CD8-positive, alpha-beta memory T cell (primary cell): ENCODE results near the gene DNAJC7. TPM values are rescaled to one million over a fixed set of nuclear protein-coding genes. Genes with fewer than 3 reads are reported as not detected.
"Not testable (repeated sequence)": the region's sequence is repeated elsewhere in the genome, so short reads cannot be mapped to it uniquely, and the experiment has no call there.

Experiments used
- CTCF ChIA-PET: fragments of 350-600 bp; sonication (Branson Sonifier 250); formaldehyde crosslinking; loops from one replicate; lab custom pipeline; 2021; ENCODE audit warnings: antibody characterized with exemption; lab: Charles Lee
- POLR2A ChIA-PET: fragments of 350-600 bp; sonication (Branson Sonifier 250); formaldehyde crosslinking; loops from one replicate; lab custom pipeline; 2021; ENCODE audit warnings: antibody characterized with exemption; lab: Charles Lee
- DNase-seq, 5 donors: peaks; one replicate each; pipeline versions ENCODE4 v3.0.0 to v3.0.0-alpha.2; 2020 to 2022; ENCODE audit warnings: mixed read lengths in 1 of 5
- H3K27ac ChIP-seq: one replicate; pipeline ENCODE4 v1.7.0; 2013; ENCODE audit warnings: low read depth, mild to moderate bottlenecking, low read length, moderate library complexity
- H3K27me3 ChIP-seq: 2 replicates; pipeline ENCODE4 v1.7.0; 2013; ENCODE audit warnings: low read length, mild to moderate bottlenecking; ENCODE audit not compliant: insufficient read depth, poor library complexity, severe bottlenecking
- H3K36me3 ChIP-seq: 2 replicates; pipeline ENCODE4 v1.7.0; 2013; ENCODE audit warnings: mild to moderate bottlenecking, low read length, moderate library complexity; ENCODE audit not compliant: insufficient read depth
- H3K4me1 ChIP-seq: 2 replicates; pipeline ENCODE4 v1.7.0; 2013; ENCODE audit warnings: mild to moderate bottlenecking, low read length, moderate library complexity; ENCODE audit not compliant: insufficient read depth
- H3K4me3 ChIP-seq: 2 replicates; pipeline ENCODE4 v1.7.0; 2013; ENCODE audit warnings: mild to moderate bottlenecking, low read length
- H3K9me3 ChIP-seq: 2 replicates; pipeline ENCODE4 v1.7.0; 2013; ENCODE audit warnings: mild to moderate bottlenecking, low read length
- H3K27ac Mint-ChIP-seq, 8 donors: one replicate each; pipeline ENCODE4 v1.8.0; 2020 to 2021; ENCODE audit warnings: mixed read lengths in 8 of 8, mild to moderate bottlenecking in 6 of 8, inconsistent platforms in 3 of 8, moderate library complexity in 3 of 8
- H3K27me3 Mint-ChIP-seq, 2 donors: one replicate each; pipeline ENCODE4 v1.8.0; 2020 to 2021; ENCODE audit warnings: mixed read lengths in 2 of 2, mild to moderate bottlenecking in 1 of 2, moderate library complexity in 1 of 2
- H3K36me3 Mint-ChIP-seq, 3 donors: one replicate each; pipeline ENCODE4 v1.8.0; 2020 to 2021; ENCODE audit warnings: mixed read lengths in 3 of 3, inconsistent platforms in 1 of 3, mild to moderate bottlenecking in 1 of 3
- H3K4me1 Mint-ChIP-seq, 3 donors: one replicate each; pipeline ENCODE4 v1.8.0; 2020 to 2021; ENCODE audit warnings: mixed read lengths in 3 of 3, inconsistent platforms in 1 of 3, mild to moderate bottlenecking in 1 of 3
- H3K4me3 Mint-ChIP-seq, 7 donors: one replicate each; pipeline ENCODE4 v1.8.0; 2020 to 2021; ENCODE audit warnings: mixed read lengths in 7 of 7, mild to moderate bottlenecking in 6 of 7, moderate library complexity in 4 of 7, inconsistent platforms in 2 of 7
- H3K9me3 Mint-ChIP-seq, 5 donors: one replicate each; pipeline ENCODE4 v1.8.0; 2020 to 2022; ENCODE audit warnings: mixed read lengths in 5 of 5, mild to moderate bottlenecking in 3 of 5, moderate library complexity in 2 of 5, inconsistent platforms in 1 of 5
- polyA plus RNA-seq: library from polyadenylated mRNA; unstranded; fragments of 300-500 nt; fragmentation: Illumina TruSeq; gene quantifications from one replicate; pipeline ENCODE4 v1.2.3, GENCODE V29; 2021
- total RNA-seq, 2 experiments: library from RNA; stranded (reverse); gene quantifications; one replicate each; pipeline ENCODE4 v1.2.3, GENCODE V29; 2021

The DNAJC7 gene
- total and polyA plus RNA-seq, 3 experiments from 2014 or later: 74.6 to 111 (median 111) TPM

GRCh38 chr17:41931715-41932114, 85.5 kb downstream of the DNAJC7 start:
- H3K9me3 Mint-ChIP-seq, H3K27me3 Mint-ChIP-seq, POLR2A ChIA-PET, H3K27ac ChIP-seq, H3K36me3 ChIP-seq, H3K4me3 ChIP-seq, DNase-seq, H3K27me3 ChIP-seq, H3K36me3 Mint-ChIP-seq, H3K9me3 ChIP-seq: not testable (repeated sequence)
- CTCF ChIA-PET: interaction anchor here (1.1 to 1.5 kb wide), 2 partner anchors 9 to 86 kb away, joined by 3 read pairs; partner anchors contain the start of gene DNAJC7
- peak overlapping the region in 1 of 7 donors; percentile 23 for H3K4me3 Mint-ChIP-seq
- peak overlapping the region in 6 of 8 donors; percentile 22 to 98 (median 47) for H3K27ac Mint-ChIP-seq
- peaks cover 19 to 26% (median 24%) of the 10 kb centered on the region in 3 donors for H3K4me1 Mint-ChIP-seq
- H3K4me1 ChIP-seq: peaks cover 20% of the 10 kb centered on the region

DNA sequence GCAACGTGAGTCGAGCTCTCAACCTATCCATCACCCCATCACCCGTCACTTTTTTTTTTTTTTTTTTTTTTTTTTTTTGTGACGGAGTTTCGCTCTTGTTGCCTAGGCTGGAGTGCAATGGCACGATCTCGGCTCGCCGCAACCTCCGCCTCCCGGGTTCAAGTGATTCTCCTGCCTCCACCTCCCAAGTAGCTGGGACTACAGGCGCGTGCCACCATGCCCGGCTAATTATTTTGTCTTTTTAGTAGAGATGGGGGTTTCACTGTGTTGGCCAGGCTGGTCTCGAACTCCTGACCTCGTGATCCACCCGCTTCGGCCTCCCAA, 86.4 kb downstream of the DNAJC7 start:
- H3K9me3 ChIP-seq, H3K27me3 Mint-ChIP-seq, H3K27me3 ChIP-seq, H3K36me3 ChIP-seq, DNase-seq, H3K9me3 Mint-ChIP-seq, H3K36me3 Mint-ChIP-seq: not testable (repeated sequence)
- Histone ChIP-seq H3K4me1 (peaks cover 20% of the 10 kb centered on the region), H3K4me3 (peak overlapping the region; percentile 72), H3K27ac (peak overlapping the region; percentile 90)
- Mint-ChIP-seq H3K27ac (peak overlapping the region; percentile 90 to 100 (median 97)), H3K4me1 (peaks cover 19 to 26% (median 24%) of the 10 kb centered on the region in 3 donors), H3K4me3 (peak overlapping the region; percentile 88 to 97 (median 94))
- CTCF ChIA-PET: interaction anchor here (0.6 to 1.7 kb wide), 12 partner anchors 8 to 182 kb away, joined by 3 to 8 read pairs (median 3); partner anchors contain the start of genes ACLY, CNP, DHX58 and DNAJC7
- POLR2A ChIA-PET: interaction anchor here (0.6 to 1.7 kb wide), 11 partner anchors 12 to 1356 kb away, joined by 3 to 15 read pairs (median 5); partner anchors contain the start of genes ACLY, CNP, DNAJC7 and KLHL11

DNA sequence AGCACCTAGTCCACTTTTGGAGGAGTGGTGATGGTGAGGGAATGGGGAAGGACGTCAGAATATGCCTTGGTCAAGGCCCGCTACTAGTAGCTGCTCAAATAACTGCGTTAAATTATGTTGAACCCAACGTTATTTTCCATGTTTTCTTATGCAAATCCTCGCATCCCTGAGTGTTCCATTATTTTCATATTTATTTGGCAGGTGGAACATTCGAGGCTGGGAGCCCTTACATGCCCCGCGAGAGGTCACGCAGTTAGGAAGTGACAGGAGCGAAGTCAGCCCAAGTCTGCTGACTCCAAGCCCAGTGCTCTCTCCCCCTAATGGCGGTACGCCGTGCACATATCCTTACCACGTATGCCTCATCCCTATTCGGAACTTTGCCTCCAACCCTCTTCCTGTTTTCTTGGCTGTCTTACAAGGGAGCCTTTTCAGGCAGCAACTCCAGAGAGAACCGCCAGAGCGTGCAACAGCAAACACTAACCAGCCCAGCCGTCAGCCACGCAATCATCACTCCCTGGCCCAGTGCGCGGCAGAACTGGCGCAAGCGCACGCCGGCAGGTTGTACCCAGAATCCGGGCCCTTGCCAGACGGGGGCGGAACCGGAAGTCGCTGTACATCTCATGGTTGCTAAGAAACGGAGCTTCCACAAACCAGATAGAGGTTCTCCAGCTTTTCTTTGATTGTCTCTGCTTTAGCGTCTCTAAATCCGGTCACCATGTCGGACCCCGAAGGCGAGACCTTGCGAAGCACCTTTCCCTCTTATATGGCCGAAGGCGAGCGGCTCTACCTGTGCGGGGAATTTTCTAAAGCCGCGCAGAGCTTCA, 87.0 kb downstream of the DNAJC7 start, which contains the start of gene ODAD4:
Gene ODAD4, plus strand, starts transcription at position 609 of the 824 bp plus-strand sequence. Its CDS starts 107 bp downstream, at position 716.
- Mint-ChIP-seq H3K27me3 (peaks cover 4 to 9% of the 10 kb centered on the region in 2 donors), H3K36me3 (peaks cover 0 to 5% (median 0%) of the 10 kb centered on the region in 3 donors), H3K9me3 (no peaks in the 10 kb centered on the region), H3K4me1 (peaks cover 19 to 26% (median 24%) of the 10 kb centered on the region in 3 donors), H3K4me3 (peak within 1 kb of the TSS; percentile 88 to 97 (median 94)), H3K27ac (peak within 1 kb of the TSS; percentile 90 to 100 (median 97))
- CTCF ChIA-PET: interaction anchor here (0.6 to 1.7 kb wide), 14 partner anchors 8 to 183 kb away, joined by 3 to 8 read pairs (median 3); partner anchors contain the start of genes ACLY, CNP, DHX58 and DNAJC7
- POLR2A ChIA-PET: interaction anchor here (0.5 to 1.7 kb wide), 11 partner anchors 12 to 1355 kb away, joined by 3 to 15 read pairs (median 5); partner anchors contain the start of genes ACLY, CNP, DNAJC7 and KLHL11
- H3K27me3 ChIP-seq: no peaks in the 10 kb centered on the region
- H3K4me1 ChIP-seq: peaks cover 20% of the 10 kb centered on the region
- peak within 1 kb of the TSS; percentile 72 for H3K4me3 ChIP-seq
- H3K27ac ChIP-seq: peak within 1 kb of the TSS; percentile 90
- peak; percentile 94 to 97 (median 96) for DNase-seq
- H3K36me3 ChIP-seq: no peaks in the 10 kb centered on the region
- H3K9me3 ChIP-seq: no peaks in the 10 kb centered on the region

DNA sequence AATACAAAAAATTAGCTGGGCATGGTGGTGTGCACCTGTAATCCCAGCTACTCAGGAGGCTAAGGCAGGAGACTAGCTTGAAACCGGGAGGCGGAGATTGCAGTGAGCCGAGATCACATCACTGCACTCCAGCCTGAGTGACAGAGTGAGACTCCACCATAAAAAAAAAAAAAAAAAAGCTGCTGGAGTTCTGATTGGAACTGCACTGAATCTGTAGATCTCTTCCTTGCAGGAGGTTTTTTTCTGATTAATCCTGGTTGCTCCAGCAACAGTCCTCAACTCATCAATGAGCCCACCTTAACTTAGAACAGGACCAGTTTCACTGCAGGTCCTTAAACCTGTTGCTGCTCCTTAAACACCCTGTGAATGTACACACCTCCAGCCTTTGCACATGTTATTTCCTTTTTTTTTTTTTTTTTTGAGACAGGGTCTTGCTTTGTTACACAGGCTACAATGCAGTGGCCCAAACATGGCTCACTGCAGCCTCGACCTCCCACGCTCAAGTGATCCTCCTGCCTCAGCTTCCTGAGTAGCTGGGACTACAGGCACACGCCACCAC, 88.5 kb downstream of the DNAJC7 start:
- no peaks in the 10 kb centered on the region for H3K27me3 ChIP-seq
- H3K27ac ChIP-seq: peak overlapping the region; percentile 90
- Mint-ChIP-seq H3K9me3 (no peaks in the 10 kb centered on the region), H3K4me3 (peak overlapping the region; percentile 56 to 94 (median 90)), H3K36me3 (peaks cover 0 to 5% (median 0%) of the 10 kb centered on the region in 3 donors), H3K4me1 (peaks cover 19 to 26% (median 24%) of the 10 kb centered on the region in 3 donors), H3K27me3 (peaks cover 0 to 8% of the 10 kb centered on the region in 2 donors), H3K27ac (peak overlapping the region; percentile 90 to 100 (median 97))
- no peak overlapping the region for H3K4me3 ChIP-seq
- H3K36me3 ChIP-seq: no peaks in the 10 kb centered on the region
- H3K9me3 ChIP-seq: no peaks in the 10 kb centered on the region
- ChIA-PET POLR2A (interaction anchor here (0.6 to 1.3 kb wide), 2 partner anchors 9 to 64 kb away, joined by 3 read pairs; partner anchors contain the start of gene KLHL11), CTCF (interaction anchor here (1.0 to 1.5 kb wide), 2 partner anchors 10 to 87 kb away, joined by 3 to 4 read pairs; no protein-coding TSS in a partner anchor)
- peaks cover 20% of the 10 kb centered on the region for H3K4me1 ChIP-seq
- DNase-seq: no peak

Other genes with a start within 250 kb of the DNAJC7 start
- gene JUP, start 230.7 kb downstream of the DNAJC7 start, total RNA-seq: under 1 TPM; 0.33 to 0.35 TPM
- not detected for gene JUP, start 230.7 kb downstream of the DNAJC7 start, polyA plus RNA-seq
- 1 to 10 TPM; 2.6 to 3.7 TPM for gene P3H4, start 205.5 kb downstream of the DNAJC7 start, total RNA-seq
- 5.4 TPM for gene P3H4, start 205.5 kb downstream of the DNAJC7 start, polyA plus RNA-seq
- gene FKBP10, start 204.4 kb downstream of the DNAJC7 start, total RNA-seq: 1 to 10 TPM; 1.4 to 1.5 TPM
- not detected for gene FKBP10, start 204.4 kb downstream of the DNAJC7 start, polyA plus RNA-seq
- gene NT5C3B, start 181.2 kb downstream of the DNAJC7 start, total RNA-seq: 10 to 100 TPM; 48.5 to 50.2 TPM
- gene NT5C3B, start 181.2 kb downstream of the DNAJC7 start, polyA plus RNA-seq: 45.0 TPM
- not detected for gene KLHL10, start 179.6 kb downstream of the DNAJC7 start, total RNA-seq
- gene KLHL10, start 179.6 kb downstream of the DNAJC7 start, polyA plus RNA-seq: 0.24 TPM
- gene KLHL11, start 152.0 kb downstream of the DNAJC7 start, total RNA-seq: 10 to 100 TPM; 24.7 to 26.9 TPM
- gene KLHL11, start 152.0 kb downstream of the DNAJC7 start, polyA plus RNA-seq: 6.4 TPM
- 100 to 1,000 TPM; 188 to 189 TPM for gene ACLY, start 98.5 kb downstream of the DNAJC7 start, total RNA-seq
- gene ACLY, start 98.5 kb downstream of the DNAJC7 start, polyA plus RNA-seq: 70.6 TPM
- under 1 TPM; 0.53 to 0.57 TPM for gene ODAD4, start 86.8 kb downstream of the DNAJC7 start, total RNA-seq
- 0.10 TPM for gene ODAD4, start 86.8 kb downstream of the DNAJC7 start, polyA plus RNA-seq
- gene CNP, start 50.6 kb downstream of the DNAJC7 start, total RNA-seq: 10 to 100 TPM; 70.3 to 71.6 TPM
- gene CNP, start 50.6 kb downstream of the DNAJC7 start, polyA plus RNA-seq: 35.3 TPM
- gene NKIRAS2, start 2.7 kb upstream of the DNAJC7 start, total RNA-seq: 10 to 100 TPM; 29.4 to 31.3 TPM
- 33.5 TPM for gene NKIRAS2, start 2.7 kb upstream of the DNAJC7 start, polyA plus RNA-seq
- gene C17orf113, start 33.2 kb upstream of the DNAJC7 start, total RNA-seq: under 1 TPM; 0.15 to 0.20 TPM
- 0.10 TPM for gene C17orf113, start 33.2 kb upstream of the DNAJC7 start, polyA plus RNA-seq
- gene ZNF385C, start 81.0 kb upstream of the DNAJC7 start, total RNA-seq: not detected
- not detected for gene ZNF385C, start 81.0 kb upstream of the DNAJC7 start, polyA plus RNA-seq
- 1 to 10 TPM; 8.1 to 9.7 TPM for gene DHX58, start 95.3 kb upstream of the DNAJC7 start, total RNA-seq
- gene DHX58, start 95.3 kb upstream of the DNAJC7 start, polyA plus RNA-seq: 10.7 TPM
- gene KAT2A, start 103.9 kb upstream of the DNAJC7 start, total RNA-seq: 10 to 100 TPM; 52.5 to 53.3 TPM
- gene KAT2A, start 103.9 kb upstream of the DNAJC7 start, polyA plus RNA-seq: 8.5 TPM
- gene HSPB9, start 105.4 kb upstream of the DNAJC7 start, total RNA-seq: under 1 TPM; 0.11 to 0.15 TPM
- gene HSPB9, start 105.4 kb upstream of the DNAJC7 start, polyA plus RNA-seq: not detected
- 10 to 100 TPM; 61.3 to 64.3 TPM for gene RAB5C, start 137.6 kb upstream of the DNAJC7 start, total RNA-seq
- 86.0 TPM for gene RAB5C, start 137.6 kb upstream of the DNAJC7 start, polyA plus RNA-seq
- 1 to 10 TPM; 1.5 to 1.7 TPM for gene KCNH4, start 163.7 kb upstream of the DNAJC7 start, total RNA-seq
- gene KCNH4, start 163.7 kb upstream of the DNAJC7 start, polyA plus RNA-seq: not detected
- not detected for gene HCRT, start 168.0 kb upstream of the DNAJC7 start, total RNA-seq
- not detected for gene HCRT, start 168.0 kb upstream of the DNAJC7 start, polyA plus RNA-seq
- gene GHDC, start 177.1 kb upstream of the DNAJC7 start, total RNA-seq: 10 to 100 TPM; 18.4 to 21.7 TPM
- gene GHDC, start 177.1 kb upstream of the DNAJC7 start, polyA plus RNA-seq: 23.1 TPM